GM10266 (cell line): ENCODE measurements around the gene PFKM.

Experiments
- DNase-seq: peaks from one replicate; pipeline ENCODE4 v3.0.0; 2012; ENCODE audit errors: extremely low spot score
- TF ChIP-seq, protein P1 (sequence below): IDR thresholded peaks from 2 replicates; pipeline ENCODE4 v1.5.1; 2012; ENCODE audit warnings: mild to moderate bottlenecking, low read depth; ENCODE audit not compliant: control insufficient read depth, insufficient read depth; ENCODE audit errors: missing control alignments

The PFKM gene

DNA sequence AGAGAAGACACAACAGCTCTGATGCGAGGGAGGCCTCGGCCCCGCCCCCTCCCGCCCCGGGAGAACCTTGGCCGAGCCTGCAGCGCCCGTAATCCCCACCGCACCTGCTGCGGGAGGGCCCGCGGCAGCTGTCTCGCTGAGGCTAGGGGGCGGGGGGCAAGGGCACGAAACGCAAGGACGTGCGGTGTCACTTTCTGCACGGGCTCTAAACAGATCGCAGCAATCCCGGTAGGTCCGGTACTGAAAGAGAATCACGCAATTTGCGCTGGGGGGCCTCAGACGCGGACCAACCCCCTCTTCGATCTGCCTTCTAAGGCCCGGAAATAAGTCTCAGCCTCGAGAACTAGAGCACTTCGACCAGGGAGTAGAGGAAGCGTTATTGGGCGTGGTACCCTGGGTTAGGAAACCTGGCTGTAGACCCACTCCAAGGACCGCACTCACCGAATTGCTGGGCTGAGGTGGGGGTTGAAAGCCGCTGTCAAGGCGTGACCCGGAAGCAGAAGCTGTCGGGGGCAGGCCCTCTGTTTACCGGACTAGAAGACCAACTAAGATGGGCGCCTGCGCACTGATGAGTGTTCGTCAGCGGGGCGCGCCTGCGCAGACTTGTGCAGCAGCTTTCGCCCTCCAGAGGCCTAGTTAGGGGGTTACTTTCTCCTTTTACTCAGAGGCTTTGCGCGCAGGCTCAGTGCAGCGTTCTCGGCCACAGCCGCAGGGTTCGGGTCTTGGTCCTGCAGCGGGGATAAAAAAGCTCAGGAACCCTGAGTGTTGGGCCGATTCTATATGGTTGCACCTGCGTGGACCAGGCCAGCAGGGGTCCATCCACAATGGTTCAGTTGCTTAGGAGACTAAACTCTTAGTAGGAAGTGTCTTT lies 38.1 kb downstream of the PFKM start, which contains the start of gene ASB8:
ASB8 (minus strand) TSS at position 498 of the 871 bp plus-strand sequence. CDS start 4,019 bp downstream, outside the sequence.
- peak; percentile 95 for DNase-seq
- TF ChIP-seq, protein P1, sequence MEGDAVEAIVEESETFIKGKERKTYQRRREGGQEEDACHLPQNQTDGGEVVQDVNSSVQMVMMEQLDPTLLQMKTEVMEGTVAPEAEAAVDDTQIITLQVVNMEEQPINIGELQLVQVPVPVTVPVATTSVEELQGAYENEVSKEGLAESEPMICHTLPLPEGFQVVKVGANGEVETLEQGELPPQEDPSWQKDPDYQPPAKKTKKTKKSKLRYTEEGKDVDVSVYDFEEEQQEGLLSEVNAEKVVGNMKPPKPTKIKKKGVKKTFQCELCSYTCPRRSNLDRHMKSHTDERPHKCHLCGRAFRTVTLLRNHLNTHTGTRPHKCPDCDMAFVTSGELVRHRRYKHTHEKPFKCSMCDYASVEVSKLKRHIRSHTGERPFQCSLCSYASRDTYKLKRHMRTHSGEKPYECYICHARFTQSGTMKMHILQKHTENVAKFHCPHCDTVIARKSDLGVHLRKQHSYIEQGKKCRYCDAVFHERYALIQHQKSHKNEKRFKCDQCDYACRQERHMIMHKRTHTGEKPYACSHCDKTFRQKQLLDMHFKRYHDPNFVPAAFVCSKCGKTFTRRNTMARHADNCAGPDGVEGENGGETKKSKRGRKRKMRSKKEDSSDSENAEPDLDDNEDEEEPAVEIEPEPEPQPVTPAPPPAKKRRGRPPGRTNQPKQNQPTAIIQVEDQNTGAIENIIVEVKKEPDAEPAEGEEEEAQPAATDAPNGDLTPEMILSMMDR = peak; percentile 51

DNA sequence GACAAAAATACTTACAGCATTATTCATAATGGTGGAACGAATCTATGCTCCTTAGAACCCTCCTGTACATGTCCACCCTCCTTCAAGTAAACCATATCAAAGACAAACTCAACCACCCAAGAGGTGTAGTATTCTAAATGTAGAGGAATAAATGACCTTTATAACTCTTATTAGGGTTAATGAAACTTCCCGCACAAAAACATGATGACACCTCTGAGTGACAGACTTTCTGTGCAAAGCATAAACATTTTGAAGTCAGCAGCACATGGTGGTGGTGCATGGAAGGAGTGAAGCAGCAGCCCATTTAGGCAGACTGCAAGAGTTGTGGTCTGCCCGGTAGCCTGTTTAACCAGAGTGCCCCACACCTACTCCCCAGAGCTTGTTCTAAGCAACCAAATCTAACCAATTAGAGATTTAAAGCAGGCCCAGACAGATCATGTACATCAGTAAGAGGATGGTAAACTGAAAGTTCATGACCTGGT lies 38.8 kb downstream of the PFKM start:
- no peak for DNase-seq
- TF ChIP-seq, protein P1 = no peak

DNA sequence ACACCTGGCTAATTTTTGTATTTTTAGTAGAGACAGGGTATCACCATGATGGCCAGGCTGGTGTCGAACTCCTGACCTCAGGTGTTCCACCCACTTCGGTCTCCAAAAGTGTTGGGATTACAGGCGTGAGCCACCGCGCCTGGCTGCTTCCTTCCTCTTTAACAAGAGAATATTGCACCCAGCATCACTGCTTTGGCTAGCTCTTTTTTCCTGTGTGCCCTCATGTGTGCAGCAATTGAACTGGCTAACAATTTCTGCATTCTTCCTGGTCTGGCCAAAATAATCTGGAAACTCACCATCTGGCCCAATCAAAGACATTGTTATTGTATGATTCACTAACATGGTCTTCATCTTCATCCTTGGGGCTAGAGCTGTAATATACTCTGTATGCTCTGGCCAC lies 40.9 kb downstream of the PFKM start:
- TF ChIP-seq, protein P1 = no peak
- no peak for DNase-seq

DNA sequence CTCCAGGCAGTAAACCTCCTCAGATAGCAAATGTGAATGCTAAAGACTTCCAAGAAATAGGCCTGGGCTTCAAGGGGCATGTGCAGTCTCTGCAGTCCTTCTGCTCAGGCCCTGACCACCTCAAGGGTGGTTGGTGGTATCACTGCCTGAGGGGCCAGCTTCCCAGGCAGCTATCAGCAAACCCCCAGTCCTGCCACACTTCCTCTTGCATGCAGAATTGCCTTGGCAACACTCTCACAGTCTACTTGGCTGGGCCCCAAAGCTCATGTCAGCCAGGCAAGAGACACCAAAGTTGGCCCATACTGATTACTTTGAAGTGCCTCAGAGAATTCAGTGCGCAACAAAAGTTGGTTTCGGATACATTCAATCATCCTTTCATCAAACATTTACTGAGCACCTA lies 41.6 kb downstream of the PFKM start:
- DNase-seq = no peak
- TF ChIP-seq, protein P1 = no peak

DNA sequence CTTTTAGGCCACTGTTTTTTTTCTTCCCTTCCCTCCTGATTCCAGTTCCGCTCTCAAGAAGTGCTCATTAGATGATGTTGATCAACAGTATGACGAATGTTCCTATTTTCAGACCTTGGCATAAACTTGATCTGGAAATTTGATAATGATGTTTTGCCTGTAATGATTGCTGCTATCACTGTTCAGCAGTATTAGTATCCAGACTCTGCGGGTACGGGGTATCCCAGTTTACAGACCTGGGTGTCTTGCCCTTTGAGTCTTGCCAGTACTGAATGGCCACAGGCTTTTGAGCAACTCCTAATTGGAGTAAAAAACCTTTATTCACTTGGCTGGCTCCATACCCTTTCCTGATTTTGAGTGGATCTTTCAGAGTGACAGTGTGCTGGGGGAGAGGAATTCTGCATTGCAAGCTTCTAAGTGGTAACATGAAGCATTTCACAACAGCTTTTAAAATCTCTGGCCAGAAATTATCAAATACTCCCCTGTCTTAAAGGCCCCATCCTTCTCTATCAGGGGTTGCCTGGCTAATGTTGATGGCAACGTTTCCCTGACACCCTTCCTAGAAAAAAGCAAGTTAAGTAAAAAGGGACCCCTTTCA lies 44.1 kb downstream of the PFKM start:
- TF ChIP-seq, protein P1 = no peak
- DNase-seq = no peak

DNA sequence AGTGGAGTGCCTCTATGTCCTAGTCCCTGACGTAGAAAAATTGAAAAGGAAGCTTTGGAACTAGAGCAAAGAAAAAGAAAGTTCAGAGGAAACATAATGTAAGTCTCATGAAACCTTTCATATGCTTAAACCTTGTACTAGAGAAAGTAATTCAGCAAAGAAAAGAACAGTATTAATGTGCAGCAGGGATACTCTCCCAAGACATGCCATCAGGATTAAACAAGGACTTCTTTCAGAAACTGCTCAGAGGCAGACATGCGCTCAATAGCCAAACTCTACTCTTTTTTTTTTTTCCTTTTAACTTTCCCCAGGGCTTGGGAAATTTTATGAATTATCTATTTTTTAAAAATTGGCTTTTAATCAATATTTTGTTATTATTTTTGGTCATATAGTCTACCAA lies 45.3 kb downstream of the PFKM start:
- TF ChIP-seq, protein P1 = no peak

More for the DNA sequence above, 45.3 kb downstream of the PFKM start:
- no peak for DNase-seq
